HG02610 (cell line): ENCODE results near the gene TPM1.

Source experiments
- ATAC-seq: cut with Tn5 transposase; IDR thresholded peaks from one replicate; pipeline ENCODE4 v1.9.1; 2021; ENCODE audit warnings: mild to moderate bottlenecking, moderate library complexity; ENCODE audit not compliant: unreplicated experiment

TPM1 gene

DNA sequence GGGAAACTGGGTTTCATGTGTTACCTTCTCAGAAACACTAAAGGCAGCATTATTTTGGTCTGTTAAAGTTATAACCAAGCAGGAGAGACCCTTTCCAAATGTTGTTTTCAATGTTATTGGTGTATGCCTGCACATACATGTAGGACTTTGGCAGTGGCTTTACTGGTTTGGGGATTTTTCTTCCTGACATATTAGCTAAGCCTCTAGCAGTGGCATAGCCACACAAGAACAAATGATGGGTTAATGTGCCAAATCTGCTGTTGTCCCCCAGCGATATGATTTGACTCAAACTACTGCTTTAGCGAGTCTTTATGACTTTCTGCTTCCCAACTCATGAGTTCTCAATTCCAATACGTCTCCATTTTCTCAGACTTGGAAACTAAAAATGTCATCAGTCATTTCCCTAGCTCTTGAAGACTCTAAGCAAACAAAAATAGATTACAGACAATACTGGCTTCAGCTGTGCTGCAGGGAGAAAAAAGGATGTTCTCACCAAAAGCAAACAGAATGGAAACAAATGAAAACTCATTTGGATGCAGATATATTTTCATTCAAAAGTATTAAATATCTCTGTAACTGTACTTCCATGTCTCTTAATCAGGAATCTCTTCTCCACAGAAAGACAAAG, 29.6 kb downstream of the TPM1 start:
- no peak for ATAC-seq

DNA sequence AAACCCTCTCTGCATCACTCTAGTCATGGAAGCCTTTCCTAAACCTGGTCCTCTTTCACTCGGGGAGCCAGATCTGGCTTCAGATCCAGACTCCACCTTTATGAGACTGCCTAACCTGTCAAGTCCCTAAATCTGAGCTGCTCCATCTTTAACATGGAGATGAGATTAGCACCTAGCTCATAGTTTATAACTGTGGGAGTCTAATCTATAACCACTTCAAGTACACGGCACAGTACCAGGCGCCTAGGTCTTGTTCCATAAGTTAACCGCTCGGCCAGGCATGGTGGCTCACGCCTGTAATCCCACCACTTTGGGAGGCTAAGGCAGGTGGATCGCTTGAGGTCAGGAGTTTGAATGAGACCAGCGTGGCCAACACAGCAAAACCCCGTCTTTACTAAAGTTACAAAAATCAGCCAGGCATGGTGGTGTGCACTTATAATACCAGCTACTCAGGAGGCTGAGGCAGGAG, 30.3 kb downstream of the TPM1 start:
- ATAC-seq, result no peak

DNA sequence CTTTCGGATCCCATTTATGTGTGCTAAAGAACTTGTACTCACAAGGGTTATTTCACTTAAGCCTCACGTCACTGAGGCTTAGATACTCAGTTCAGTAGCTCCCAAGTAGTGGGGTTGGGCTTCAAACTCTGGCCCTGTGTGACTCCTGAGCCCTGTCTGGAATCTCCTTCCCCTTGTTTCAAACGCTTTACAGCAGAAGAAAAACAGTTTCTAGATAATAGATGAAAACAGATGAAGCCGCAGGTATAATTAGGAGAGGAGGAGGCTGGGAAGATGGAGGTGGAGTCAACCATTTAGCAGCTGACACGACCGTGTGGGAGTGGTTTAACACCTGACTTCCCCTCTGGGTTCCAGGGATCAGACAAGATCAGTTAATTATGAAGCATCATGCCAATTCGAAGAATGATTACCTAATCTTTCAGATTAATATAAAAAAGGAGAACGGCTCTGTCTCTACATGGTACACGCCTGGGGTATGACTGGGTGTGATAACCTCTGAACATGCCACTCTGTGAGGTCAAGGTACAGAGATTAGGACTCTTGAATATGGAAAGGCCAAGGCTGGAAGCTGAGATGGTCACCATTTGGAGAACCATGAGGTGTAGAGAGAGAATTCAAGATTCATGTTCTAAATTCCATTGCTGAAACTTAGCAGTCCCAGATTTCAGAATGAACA, 31.1 kb downstream of the TPM1 start:
- ATAC-seq, result no peak

DNA sequence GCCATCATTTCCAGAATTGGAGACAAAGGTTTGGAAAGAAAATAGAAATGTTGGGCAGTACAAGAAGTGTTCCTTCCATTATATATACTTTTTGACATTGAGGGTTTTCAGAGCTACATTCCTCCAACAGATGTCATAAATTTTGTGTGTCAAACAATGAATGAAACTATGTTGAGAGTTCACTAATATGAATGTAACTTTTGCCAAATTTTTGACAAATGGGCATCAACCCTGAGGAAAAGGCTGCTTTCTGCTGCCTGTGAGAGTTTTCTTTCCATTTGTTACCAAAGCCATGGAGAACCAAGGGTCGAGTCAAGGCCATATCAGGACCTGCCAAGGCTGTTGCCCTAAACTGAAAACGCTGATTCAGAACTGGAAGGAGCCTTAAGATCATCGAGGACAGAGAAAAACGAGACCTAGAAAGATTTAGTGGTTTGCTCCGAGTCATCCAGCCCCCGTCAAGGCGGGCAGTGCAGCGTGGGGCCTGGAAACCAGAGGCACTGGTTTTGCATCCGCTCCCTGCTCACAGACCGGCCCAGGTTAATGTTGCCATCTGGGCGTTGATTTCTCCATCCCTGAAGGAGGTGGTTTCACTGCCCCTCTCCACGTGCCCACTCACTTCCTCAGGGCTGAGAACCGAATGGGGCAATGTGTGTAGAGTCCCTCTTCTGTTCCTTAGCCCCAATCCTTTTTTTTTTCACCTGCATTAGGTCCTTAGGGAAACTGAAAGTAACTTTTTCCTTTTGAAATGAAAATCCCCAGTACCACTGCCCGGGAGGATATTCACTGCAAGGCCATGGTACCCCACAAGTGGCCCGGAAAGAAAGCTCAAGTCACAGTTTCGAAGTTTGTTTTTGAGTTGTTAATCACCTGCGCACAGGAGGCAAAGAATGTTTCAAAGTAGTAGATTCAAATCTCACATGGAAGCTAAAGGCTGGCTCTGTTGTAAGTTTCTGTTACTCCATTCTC, 32.8 kb downstream of the TPM1 start:
- ATAC-seq, result no peak

DNA sequence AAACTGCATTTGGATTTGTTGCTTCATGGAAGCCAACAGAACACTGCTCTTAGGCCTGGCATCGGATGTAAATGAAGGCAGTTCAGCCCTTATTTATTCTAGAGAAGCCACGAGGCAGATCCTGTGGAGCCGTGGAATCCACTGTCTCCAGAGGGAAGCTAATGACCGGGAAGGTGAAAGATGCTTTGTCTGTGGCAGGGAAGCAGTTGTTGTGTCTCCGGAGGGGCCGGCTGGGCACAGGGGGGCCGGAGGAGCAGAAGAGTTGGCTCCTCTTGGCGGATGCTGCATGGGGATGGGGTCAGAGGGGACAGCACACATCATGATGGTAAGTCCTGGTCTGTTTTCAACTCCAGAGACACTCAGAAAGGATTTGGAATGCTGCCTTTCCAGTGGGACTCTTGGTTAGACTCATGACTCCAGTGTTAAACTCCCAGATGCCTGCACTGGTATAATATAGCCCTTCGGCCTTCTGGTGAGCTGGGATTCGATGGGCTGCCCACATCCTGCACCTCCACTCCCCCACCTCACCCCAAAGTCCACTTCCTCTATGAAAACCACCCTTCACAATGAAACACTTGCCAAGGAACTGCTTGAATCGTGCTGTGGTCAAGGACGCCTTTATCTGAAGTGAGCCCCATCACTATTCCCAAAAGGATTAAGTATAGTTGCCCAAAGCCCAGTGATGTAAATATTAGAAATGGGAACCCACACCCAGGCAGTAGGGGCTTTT, 33.6 kb downstream of the TPM1 start:
- no peak for ATAC-seq

DNA sequence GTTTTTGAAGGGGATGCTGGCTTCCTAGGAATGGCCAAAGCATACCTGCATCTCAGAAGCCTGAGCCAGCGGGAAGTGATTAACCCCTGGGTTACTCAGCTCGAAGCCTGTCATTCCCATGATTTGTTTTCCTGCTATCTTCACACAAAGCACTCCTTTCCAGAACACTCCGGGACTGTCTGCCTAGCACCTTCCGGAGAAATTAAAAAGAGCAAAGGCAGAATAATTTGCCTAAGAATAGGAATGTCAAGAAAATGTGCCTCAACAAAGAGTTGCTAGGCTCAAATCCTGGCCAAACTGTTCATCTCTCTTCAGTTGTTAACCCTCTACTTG, 34.1 kb downstream of the TPM1 start:
- ATAC-seq, result no peak

DNA sequence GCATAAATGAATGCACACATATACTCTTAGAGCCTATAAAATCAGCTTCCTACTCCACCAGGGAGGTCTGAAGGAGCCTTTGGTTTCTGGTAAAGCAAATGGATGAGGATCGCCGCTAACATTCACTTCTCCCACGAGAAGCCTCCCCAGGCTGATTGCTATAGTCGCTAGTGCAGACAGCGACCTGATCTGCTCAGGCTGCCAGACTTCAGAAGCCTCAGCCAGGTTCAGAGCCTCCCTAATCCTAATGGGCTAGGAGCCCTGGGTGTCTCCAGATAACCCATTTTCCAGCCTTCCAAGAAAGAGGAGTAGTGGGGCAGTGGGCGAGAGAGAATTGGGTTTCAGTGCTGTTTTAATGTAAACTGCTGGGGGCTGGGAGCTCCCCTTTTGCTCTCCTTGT, 35.4 kb downstream of the TPM1 start:
- ATAC-seq, result no peak

DNA sequence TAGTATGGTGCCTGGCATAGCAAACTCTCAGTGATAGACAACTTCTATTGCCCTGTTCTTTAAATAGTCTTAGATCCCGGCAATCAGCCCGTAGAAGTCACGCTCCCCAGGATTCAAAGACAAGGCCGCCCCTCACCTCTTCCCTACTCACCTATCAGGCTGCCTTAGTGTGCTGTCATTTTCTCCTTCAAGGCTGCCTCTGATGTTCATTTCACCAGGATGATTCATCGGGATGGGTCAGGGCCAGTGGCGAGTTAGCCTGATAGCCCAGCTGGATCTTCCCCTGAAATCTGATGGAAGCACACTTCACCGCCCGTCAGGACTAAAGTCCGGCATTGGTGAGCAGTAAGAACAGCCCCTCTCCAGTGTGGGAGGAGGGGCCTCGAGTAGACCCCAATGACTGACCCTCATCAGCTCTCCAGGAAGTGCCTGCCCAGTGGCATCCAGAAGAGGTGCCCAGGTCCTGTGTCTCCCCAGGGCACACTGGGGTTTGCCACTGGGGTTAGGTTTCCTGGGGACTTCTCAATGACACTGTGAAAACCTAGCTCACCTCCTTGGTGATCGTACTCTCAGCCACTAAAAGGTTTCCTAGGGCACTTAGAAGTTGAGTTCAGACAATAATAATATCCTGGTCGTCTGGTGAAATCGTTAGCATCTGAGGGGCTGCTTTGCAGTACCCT, 37.5 kb downstream of the TPM1 start:
- ATAC-seq, result no peak

DNA sequence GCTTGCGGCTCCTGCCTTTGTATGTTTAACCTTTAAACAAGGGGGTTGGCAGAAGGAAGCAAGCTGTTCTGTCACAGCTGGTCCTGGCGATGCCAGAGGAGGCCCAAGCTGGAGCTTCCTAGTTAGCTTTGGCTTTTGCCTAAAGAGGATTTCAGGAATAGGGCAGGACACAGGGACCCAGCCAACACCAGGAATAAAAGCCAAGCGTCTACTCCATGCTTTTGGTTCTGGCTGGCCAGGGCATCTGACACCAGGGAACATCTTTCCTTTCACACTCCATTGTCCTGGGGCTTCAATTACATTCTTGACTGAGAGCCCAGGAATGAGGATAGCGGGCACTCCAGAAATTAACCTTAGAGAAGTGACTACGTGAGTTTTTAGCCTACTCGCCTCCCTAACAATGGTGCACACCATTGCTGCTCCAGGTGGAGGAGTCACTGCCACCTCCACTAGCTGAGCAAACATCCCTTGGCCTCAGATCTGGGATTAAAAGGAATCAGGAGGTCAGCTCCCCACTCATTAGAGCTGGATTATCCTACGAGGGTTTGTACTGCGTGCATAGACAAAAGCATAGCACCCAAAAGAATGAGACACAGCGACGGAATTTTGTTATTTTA, 38.2 kb downstream of the TPM1 start:
- ATAC-seq, result no peak

DNA sequence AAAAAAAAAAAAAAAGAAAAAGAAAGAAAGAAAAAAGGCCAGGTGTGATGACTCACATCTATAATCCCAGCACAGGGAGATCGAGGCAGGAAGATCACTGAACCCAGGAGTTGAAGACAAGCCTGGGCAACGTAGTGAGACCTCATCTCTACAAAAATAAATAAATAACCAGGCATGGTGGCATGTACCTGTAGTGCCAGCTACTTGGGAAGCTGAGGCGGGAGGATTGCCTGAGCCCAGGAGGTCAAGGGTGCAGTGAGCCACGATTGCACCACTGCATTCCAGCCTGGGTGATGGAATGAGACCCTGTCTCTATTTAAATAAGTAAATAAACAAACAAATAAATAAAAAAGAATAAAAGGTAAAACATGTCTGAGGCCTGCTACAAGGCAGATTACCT, 39.8 kb downstream of the TPM1 start:
- ATAC-seq, result no peak

DNA sequence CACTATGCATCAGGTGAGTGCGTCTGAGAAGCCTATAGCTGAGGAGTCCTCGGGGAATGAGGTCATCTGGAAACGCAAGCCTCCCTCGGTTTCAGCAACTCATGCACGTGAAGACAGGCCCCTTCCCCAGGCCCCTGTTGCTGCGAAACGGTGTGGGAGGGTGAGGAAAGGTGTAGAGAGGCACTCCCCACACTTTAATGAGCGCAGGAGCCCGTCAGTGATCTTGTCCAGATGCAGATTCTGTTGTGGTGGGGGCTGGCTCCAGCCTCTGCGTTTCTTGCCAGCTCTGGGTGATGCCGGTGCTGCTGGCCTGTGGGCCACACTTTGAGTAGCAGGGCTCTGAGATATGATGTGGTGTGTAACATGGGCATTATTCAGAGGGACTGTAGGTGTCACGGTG, 40.5 kb downstream of the TPM1 start:
- ATAC-seq, result no peak

DNA sequence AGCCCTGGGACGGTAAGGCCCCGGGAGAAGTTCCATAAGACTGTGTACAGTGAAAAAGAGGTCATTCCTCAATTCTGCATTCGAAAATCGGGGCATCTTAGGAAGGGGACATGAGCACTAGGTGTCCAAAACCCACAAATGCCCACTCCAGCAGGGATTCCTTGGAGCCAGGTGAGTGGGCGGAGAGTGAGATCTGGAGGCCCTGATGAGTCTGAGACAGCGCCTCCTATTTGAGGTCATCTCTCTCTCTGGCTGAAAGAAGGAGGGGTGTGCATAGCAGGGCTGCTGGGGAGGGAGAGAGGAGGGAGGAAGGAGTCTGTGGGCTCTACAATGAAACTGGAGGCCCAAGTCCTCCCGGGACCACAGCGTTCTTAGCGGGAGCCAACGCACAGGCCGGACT, 41.0 kb downstream of the TPM1 start:
- ATAC-seq, result no peak

DNA sequence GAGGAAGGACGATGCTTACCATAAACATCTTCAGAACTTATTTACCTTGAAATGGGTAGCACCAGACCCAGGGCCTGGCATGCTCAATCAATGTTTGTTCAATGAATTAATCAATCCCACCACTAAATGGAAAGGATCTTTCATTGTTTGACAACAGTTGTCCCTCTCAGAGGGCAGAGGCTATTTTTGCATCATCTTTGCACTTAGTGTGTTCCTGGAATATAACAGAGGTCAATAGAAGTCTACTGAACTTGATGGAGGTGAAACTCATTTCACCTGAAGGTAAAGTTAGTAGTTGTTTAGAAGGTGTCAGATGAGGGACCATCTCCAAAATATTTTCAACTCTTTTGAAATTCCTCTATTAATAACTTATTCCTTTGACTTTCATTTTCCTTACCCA, 42.3 kb downstream of the TPM1 start:
- no peak for ATAC-seq

DNA sequence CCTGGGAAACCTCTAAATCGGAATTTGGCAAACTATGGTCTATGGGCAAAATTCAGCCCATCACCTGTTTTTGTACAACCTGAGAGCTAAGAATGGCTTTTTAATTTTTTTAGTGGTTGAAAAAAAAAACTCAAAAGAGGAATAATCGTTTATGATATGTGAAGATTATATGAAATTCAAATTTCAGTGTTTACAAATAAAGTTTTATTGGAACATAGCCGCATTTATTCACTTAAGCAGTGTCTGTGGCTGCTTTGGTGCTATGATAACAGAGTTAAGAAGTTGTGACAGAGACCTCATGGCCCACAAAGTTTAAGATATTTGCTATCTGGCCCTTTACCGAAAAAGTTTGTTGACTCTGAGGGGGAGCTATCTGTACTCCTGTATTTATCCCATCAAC, 42.7 kb downstream of the TPM1 start:
- ATAC-seq, result no peak

DNA sequence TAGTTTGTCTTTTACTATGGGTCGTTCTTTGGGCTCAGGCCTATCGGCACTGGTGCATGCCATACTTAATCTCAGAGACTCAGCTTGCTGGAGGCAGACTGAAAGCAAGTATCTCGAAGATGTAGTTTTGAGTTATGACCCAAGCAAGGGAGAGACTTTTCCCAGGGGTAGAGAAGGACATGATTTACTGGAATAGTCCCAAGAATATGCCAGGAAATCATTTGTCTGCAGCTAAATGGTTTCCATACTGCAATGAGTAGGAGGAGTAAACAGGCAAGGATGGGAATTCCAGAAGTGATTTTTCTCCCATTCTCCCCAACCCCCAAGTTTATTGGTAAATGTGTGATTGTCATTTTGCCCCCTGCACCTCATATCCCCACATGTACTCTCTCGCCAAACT, 43.7 kb downstream of the TPM1 start:
- ATAC-seq, result no peak

DNA sequence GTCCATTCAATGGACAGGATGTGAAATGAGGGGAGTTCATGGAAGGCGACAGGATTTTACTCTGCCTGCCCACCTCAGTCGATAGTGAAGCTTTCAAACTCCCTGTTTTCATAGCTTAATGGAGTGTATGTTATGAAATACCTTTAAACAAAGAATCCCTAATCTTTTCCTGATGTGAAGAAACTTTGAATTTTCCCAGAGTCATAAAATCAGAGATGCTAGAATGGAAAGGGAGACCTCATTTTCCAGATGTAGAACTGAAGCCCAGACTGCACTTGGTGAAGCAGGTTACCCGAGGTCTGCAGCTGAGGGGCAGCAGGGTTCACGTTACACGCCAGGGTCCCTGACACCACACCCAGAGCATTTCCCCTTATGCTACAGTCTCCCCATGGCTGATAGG, 44.4 kb downstream of the TPM1 start:
- ATAC-seq, result no peak

DNA sequence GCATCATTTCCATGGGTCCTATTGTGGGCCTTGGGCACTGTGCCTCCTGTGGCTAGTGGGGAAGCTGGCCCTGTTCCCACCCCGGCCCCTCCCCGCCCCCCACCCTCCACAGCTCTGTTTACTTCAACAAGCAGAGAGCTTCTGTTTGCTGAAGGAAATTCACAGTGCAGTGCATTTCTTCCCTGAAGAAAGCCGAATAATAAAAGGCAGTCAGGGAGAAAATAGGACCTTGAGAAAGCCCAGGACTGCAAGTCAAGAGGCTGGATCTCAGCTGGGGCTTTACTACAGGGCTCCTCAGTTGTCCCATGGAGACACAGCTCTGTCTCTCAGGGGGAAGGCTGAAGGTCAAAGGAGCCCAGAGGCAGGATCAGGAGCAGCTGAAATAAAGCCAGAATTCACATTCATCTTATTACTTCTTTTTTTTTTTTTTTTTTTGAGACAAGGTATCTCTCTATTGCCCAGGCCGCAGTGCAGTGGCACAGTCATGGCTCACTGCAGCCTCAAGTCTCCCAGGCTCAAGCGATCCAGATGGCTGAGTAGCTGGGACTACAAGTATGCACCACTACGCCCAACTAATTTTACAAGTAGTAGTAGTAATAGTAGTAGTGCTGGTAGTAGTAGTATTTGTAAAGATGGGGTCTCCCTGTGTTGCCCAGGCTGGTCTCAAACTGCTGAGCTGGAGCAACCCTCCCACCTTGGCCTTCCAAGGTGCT, 46.1 kb downstream of the TPM1 start:
- ATAC-seq, result no peak

DNA sequence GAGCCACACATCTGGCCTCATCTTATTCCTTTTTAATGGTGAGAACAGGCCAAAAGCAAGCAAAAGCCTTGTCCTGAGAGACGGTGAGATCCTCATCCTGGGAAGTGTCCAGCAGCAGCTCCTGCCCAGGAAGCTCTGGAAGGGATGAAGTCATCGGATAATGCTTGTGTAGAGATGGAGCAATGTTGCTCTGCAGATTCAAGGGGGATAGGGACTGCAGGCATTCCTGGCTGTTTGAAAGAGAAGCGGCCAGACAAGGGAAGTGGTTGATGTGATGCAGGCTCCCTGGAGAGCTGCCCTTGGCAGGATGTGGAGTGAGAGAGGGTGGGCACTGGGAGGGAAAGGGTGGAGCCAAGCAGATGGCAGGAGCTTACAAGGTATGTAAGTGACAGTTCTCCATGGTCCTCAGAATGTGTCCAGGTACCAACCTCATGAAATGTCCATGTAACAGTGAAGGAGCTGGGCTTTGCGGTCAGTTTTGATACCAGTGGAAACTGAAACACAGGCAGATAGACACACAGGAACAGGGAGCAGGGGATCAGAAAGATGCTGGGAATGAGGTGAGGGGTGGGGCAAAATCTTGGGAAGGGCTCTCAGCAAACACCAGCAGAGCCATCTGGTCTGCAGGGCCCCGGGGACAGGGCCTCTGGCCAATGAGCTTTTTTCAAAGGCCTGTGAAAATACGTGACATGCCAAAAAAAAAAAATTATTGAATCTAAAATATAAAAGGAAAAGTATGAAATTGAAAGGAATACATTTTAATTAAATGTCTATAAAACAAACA, 46.9 kb downstream of the TPM1 start:
- ATAC-seq, result no peak

DNA sequence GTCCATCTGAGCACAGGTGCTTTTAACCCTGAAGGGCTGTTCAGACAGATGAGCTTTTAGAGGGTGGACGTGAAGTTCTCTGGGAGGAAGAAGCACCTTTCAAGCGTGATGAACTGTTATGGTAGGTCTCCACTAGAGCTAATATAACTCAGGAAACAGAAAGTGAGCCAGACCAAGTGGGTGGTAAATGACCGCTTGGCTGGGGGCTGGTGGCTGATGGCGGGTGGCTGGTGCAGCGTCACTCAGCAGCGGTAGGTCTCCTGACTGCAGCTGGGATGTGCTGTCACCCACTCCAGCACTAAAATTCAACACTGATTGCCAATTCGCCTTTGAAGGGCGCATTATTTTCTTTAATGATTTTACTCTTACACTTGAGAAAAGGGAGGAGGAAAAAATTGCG, 47.9 kb downstream of the TPM1 start:
- ATAC-seq, result no peak
